PC-3 (cell line): ENCODE results near the gene ABCA2. TPM values are rescaled to one million over a fixed set of nuclear protein-coding genes. Genes with fewer than 3 reads are reported as not detected.
"Not testable (repeated sequence)": the region's sequence is repeated elsewhere in the genome, so short reads cannot be mapped to it uniquely, and the experiment has no call there.

Experiments used
- ATAC-seq: fragments of 200-7000 bp; cut with Tn5 transposase; 2 replicates; pipeline ENCODE4 v1.9.1; 2020; ENCODE audit warnings: mild to moderate bottlenecking, moderate library complexity
- BruUV-seq: library from RNA; stranded (reverse); fragments of 400-500 nt; replicated peaks from 2 replicates; lab custom pipeline; 2021; lab: Mats Ljungman, UMichigan
- CTCF ChIA-PET: fragments of 300-600 bp; sonication (Branson Sonifier 250); formaldehyde crosslinking; loops from one replicate; lab custom pipeline; 2022; ENCODE audit warnings: antibody characterized with exemption; lab: Charles Lee
- POLR2A ChIA-PET: fragments of 300-600 bp; sonication (Branson Sonifier 250); formaldehyde crosslinking; loops from one replicate; lab custom pipeline; 2022; ENCODE audit warnings: antibody characterized with exemption; ENCODE audit not compliant: unreplicated experiment; lab: Charles Lee
- DNase-seq: peaks from one replicate; pipeline ENCODE4 v3.0.0-alpha.2; 2015
- H2AFZ ChIP-seq: fragments of 300-600 bp; sonication (generic); 2 replicates; pipeline ENCODE4 v1.6.0; 2016; ENCODE audit warnings: antibody characterized with exemption, low read length
- H3F3A ChIP-seq: fragments of 300-600 bp; sonication (generic); one replicate; pipeline ENCODE4 v1.6.0; 2017; ENCODE audit warnings: antibody characterized with exemption, low read length, control low read depth, mild to moderate bottlenecking; ENCODE audit not compliant: unreplicated experiment
- H3K27ac ChIP-seq: fragments of 300-600 bp; sonication (generic); 2 replicates; pipeline ENCODE4 v1.5.1; 2016; ENCODE audit warnings: mild to moderate bottlenecking, low read length
- H3K27me3 ChIP-seq: fragments of 300-600 bp; sonication (generic); 2 replicates; pipeline ENCODE4 v1.6.1; 2016; ENCODE audit warnings: low read length, mixed read lengths
- H3K36me3 ChIP-seq: fragments of 300-600 bp; sonication (generic); 2 replicates; pipeline ENCODE4 v1.6.1; 2016; ENCODE audit warnings: low read depth, mixed run types, low read length, mixed read lengths
- H3K4me1 ChIP-seq: fragments of 300-600 bp; sonication (generic); 2 replicates; pipeline ENCODE4 v1.5.1; 2016; ENCODE audit warnings: low read length; ENCODE audit not compliant: insufficient read depth
- H3K4me2 ChIP-seq: fragments of 300-600 bp; sonication (generic); 2 replicates; pipeline ENCODE4 v1.6.0; 2016; ENCODE audit warnings: low read length
- H3K4me3 ChIP-seq: fragments of 300-600 bp; sonication (generic); 2 replicates; pipeline ENCODE4 v1.5.1; 2016; ENCODE audit warnings: mild to moderate bottlenecking, low read length, mixed read lengths
- H3K79me2 ChIP-seq: fragments of 300-600 bp; sonication (generic); 2 replicates; pipeline ENCODE4 v1.6.1; 2017; ENCODE audit warnings: low read length, mixed read lengths
- H3K9ac ChIP-seq: fragments of 300-600 bp; sonication (generic); 2 replicates; pipeline ENCODE4 v1.6.0; 2016; ENCODE audit warnings: mild to moderate bottlenecking, low read length
- H3K9me2 ChIP-seq: fragments of 300-600 bp; sonication (generic); replicated peaks from 2 replicates; pipeline ENCODE4 v1.6.1; 2016; ENCODE audit warnings: mixed run types, low read length, mixed read lengths
- H3K9me3 ChIP-seq: fragments of 300-600 bp; sonication (generic); 2 replicates; pipeline ENCODE4 v1.6.1; 2016; ENCODE audit warnings: low read length, mixed read lengths
- H4K20me1 ChIP-seq: fragments of 300-600 bp; sonication (generic); 2 replicates; pipeline ENCODE4 v1.6.1; 2016; ENCODE audit warnings: low read length, mixed read lengths
- CTCF ChIP-seq: fragments of 300-600 bp; sonication (generic); conservative IDR thresholded peaks from 2 replicates; pipeline ENCODE4 v1.5.1; 2017; ENCODE audit warnings: antibody characterized with exemption, low read depth, mild to moderate bottlenecking, low read length
- EZH2 ChIP-seq: fragments of 300-600 bp; sonication (generic); IDR thresholded peaks from one replicate; pipeline ENCODE4 v1.6.1; 2017; ENCODE audit warnings: antibody characterized with exemption, mild to moderate bottlenecking, low read length; ENCODE audit not compliant: unreplicated experiment
- EZH2phosphoT487 ChIP-seq: fragments of 300-600 bp; sonication (generic); IDR thresholded peaks from 2 replicates; pipeline ENCODE4 v1.6.1; 2018; ENCODE audit warnings: mild to moderate bottlenecking, antibody characterized with exemption, low read length, borderline replicate concordance
- intact Hi-C: fragments of 100-400 bp; cut with micrococcal nuclease; formaldehyde crosslinking; loops from 2 replicates; pipeline ENCODE4 v1.9.0; 2023
- total RNA-seq: library from RNA; depleted of rRNA; stranded (reverse); fragments of >200 nt; gene quantifications from 2 replicates; pipeline ENCODE4 v1.2.3, GENCODE V29; 2014

Gene ABCA2
- total RNA-seq, 1 experiment from 2014 or later = 31.5 TPM

GRCh38 chr9:137006116-137007003 lies 21.7 kb downstream of the ABCA2 start:
- no peaks in the 10 kb centered on the region for H3K9me2 ChIP-seq
- TF ChIP-seq EZH2phosphoT487 (no peak), EZH2 (no peak), CTCF (no peak)
- no peaks in the 10 kb centered on the region for H3K79me2 ChIP-seq
- H3K36me3 ChIP-seq = no peaks in the 10 kb centered on the region
- ChIA-PET POLR2A (no interaction called here), CTCF (no interaction called here)
- no peak overlapping the region for H3K4me2 ChIP-seq
- no peak overlapping the region for H3K9ac ChIP-seq
- no peak for DNase-seq
- H2AFZ ChIP-seq = no peak overlapping the region
- no peaks in the 10 kb centered on the region for H4K20me1 ChIP-seq
- no peak overlapping the region for H3K4me3 ChIP-seq
- H3F3A ChIP-seq = no peaks in the 10 kb centered on the region
- no peak for ATAC-seq
- no peaks in the 10 kb centered on the region for H3K27me3 ChIP-seq
- intact Hi-C loops = no loop called here
- H3K9me3 ChIP-seq = no peaks in the 10 kb centered on the region
- BruUV-seq = no TSS peak
- no peaks in the 10 kb centered on the region for H3K4me1 ChIP-seq
- H3K27ac ChIP-seq = no peak overlapping the region

- CTCF ChIA-PET, H2AFZ ChIP-seq, H3K9me3 ChIP-seq, H3K9me2 ChIP-seq, H3K79me2 ChIP-seq, H3K4me1 ChIP-seq, H3K4me3 ChIP-seq, H3K27me3 ChIP-seq, BruUV-seq, DNase-seq, ATAC-seq, H3K27ac ChIP-seq, H3K4me2 ChIP-seq, H3K9ac ChIP-seq, intact Hi-C loops, H3F3A ChIP-seq, POLR2A ChIA-PET, H4K20me1 ChIP-seq, H3K36me3 ChIP-seq: not testable (repeated sequence)
Measured at GRCh38 chr9:137004285-137004684, 23.8 kb downstream of the ABCA2 start.

GRCh38 chr9:137002646-137003041 lies 25.4 kb downstream of the ABCA2 start:
- H3K4me1 ChIP-seq = no peaks in the 10 kb centered on the region
- intact Hi-C loops = no loop called here
- H3K79me2 ChIP-seq = no peaks in the 10 kb centered on the region
- no peak overlapping the region for H3K9ac ChIP-seq
- ATAC-seq (no peak), DNase-seq (no peak)
- BruUV-seq = no TSS peak
- no peaks in the 10 kb centered on the region for H4K20me1 ChIP-seq
- no peak overlapping the region for H3K4me3 ChIP-seq
- TF ChIP-seq EZH2phosphoT487 (no peak), CTCF (no peak), EZH2 (no peak)
- no peaks in the 10 kb centered on the region for H3K27me3 ChIP-seq
- ChIA-PET POLR2A (no interaction called here), CTCF (no interaction called here)
- no peaks in the 10 kb centered on the region for H3K36me3 ChIP-seq
- no peaks in the 10 kb centered on the region for H3K9me3 ChIP-seq
- no peak overlapping the region for H3K27ac ChIP-seq
- no peaks in the 10 kb centered on the region for H3F3A ChIP-seq
- no peak overlapping the region for H2AFZ ChIP-seq
- no peaks in the 10 kb centered on the region for H3K9me2 ChIP-seq
- no peak overlapping the region for H3K4me2 ChIP-seq
